Panc1 (cell line): ENCODE results near the gene SVBP.

ENCODE experiments used
- CTCF ChIP-seq: fragments of 450-650 bp; IDR thresholded peaks from 2 replicates; pipeline ENCODE4 v1.5.1; 2017; ENCODE audit warnings: mild to moderate bottlenecking
- POLR2AphosphoS5 ChIP-seq: IDR thresholded peaks from 2 replicates; pipeline ENCODE4 v1.6.1; 2012; ENCODE audit warnings: mild to moderate bottlenecking, low read depth, low read length, moderate library complexity
- REST ChIP-seq, 2 experiments: IDR thresholded peaks; 2 replicates each; pipeline ENCODE4 v1.6.1; 2011 to 2012; ENCODE audit warnings: low read depth in 2 of 2, control low read depth in 1 of 2, low read length in 1 of 2, mild to moderate bottlenecking in 1 of 2, moderate library complexity in 1 of 2; ENCODE audit not compliant: insufficient read depth in 1 of 2
- TCF7L2 ChIP-seq: IDR thresholded peaks from 2 replicates; pipeline ENCODE4 v1.6.1; 2011; ENCODE audit warnings: mild to moderate bottlenecking, low read depth, low read length, inconsistent platforms

- TF ChIP-seq CTCF (no peak), REST (IDR thresholded peaks at IDR 0.05; ENCODE audit: insufficient read depth in 1 of 2, low read depth in 2 of 2, low read length in 1 of 2) (no peak), POLR2AphosphoS5 (no peak), TCF7L2 (no peak)
Measured at GRCh38 chr1:42767510-42768000, 49.6 kb downstream of the SVBP start.
